GM18526 (cell line): ENCODE results near the gene DHX36.

ENCODE experiments used
- POLR2A ChIP-seq: IDR thresholded peaks from 3 replicates; pipeline ENCODE4 v1.6.1; 2011; ENCODE audit not compliant: insufficient read length; ENCODE audit errors: extremely low read depth

Gene DHX36

GRCh38 chr3:154314152-154314551, 10.1 kb downstream of the DHX36 start:
- TF ChIP-seq POLR2A = no peak

- TF ChIP-seq POLR2A = no peak
These were observed 13.4 kb downstream of the DHX36 start for GRCh38 chr3:154310840-154311239.

DNA sequence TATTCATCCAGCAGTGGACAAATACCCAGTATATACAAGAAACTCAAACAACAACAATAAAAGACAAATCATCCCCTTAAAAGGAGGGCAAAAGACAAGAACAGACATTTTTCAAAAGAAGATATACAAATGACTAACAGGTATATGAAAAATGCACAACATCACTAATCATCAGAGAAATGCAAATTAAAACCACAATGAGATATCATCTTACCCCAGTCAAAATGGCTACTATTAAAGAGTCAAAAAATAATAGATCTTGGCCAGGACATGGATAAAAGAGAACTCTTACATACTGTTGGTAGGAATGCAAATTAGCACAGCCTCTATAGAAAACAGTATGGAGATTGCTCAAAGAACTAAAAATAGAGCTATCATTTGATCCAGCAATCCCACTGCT, 16.9 kb downstream of the DHX36 start:
- TF ChIP-seq POLR2A = no peak

GRCh38 chr3:154304936-154305335, 19.4 kb downstream of the DHX36 start:
- TF ChIP-seq POLR2A = no peak

DNA sequence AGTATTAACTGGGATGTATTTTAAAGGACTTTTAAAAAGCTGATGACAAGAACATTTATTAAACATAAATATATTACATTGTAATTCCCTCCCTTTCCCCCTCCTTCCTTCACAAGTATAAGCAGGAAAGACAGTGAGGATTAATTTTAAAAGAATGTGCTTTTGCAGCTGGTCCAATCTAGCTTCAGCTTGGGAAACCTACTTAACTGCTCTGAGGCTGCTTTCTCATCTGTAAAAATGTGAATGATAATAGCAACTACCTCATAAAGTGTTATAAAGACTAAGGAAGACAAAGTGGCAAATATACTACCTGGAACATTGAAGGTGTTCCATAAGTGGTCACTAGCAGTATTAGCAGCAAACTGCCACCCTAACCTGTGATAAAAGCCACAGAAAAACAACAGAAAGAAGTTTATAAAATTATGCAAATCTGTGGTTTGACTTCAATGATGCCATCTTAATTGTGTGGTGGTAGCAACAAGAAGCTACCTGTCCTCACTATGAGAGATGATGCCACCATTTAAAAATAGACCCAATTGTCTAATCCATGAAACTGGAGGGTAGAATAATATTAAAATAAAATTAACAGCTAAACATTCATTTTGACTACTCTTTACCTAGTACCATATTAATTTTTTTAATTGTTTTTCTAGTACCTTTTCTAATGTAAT, 20.0 kb downstream of the DHX36 start:
- no peak for TF ChIP-seq POLR2A

DNA sequence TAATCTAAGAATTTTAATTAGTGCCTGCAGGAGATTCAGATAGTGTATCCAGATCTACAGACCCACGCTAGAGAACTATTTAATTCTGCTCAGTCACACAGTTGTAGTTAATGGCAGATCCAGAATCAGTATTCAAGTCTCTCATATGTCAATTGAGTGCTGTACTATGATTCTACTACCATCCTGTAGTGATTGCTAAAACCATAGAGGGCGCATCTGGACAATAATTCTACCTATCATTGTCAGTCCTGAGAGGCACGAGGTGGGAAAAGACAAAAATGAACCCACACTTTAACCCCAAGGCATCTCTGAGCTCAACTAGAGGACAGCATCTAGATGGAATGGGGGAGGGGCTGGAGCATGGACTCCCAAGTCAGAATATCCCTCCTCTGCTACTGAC, 22.7 kb downstream of the DHX36 start:
- TF ChIP-seq POLR2A = no peak

DNA sequence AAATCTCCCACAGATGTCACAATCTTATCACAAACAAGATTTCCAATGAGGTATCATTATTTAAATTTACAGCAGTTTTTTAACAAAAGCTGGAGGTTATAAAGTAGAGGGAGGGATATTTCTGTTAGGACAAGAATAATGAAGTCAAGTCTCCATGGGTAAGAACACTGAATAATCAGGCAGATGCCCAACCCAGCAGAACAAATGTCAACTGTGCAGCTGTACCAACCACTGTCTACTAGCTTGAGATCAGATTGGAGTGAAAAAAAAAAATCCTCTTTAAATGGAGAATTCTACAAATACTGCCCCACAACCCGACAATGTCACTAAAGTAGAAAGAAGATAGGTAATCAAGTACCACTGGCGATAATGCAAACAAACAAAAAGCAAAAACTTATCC, 30.3 kb downstream of the DHX36 start:
- no peak for TF ChIP-seq POLR2A

- no peak for TF ChIP-seq POLR2A
These were observed 34.1 kb downstream of the DHX36 start for GRCh38 chr3:154290187-154290586.

- no peak for TF ChIP-seq POLR2A
These were observed 39.1 kb downstream of the DHX36 start for GRCh38 chr3:154285221-154285620.

- no peak for TF ChIP-seq POLR2A
These were observed 44.1 kb downstream of the DHX36 start for GRCh38 chr3:154280161-154280560.

GRCh38 chr3:154275965-154276364, 48.3 kb downstream of the DHX36 start:
- no peak for TF ChIP-seq POLR2A

- TF ChIP-seq POLR2A = no peak
These were observed 49.0 kb downstream of the DHX36 start for GRCh38 chr3:154275292-154275691.

DNA sequence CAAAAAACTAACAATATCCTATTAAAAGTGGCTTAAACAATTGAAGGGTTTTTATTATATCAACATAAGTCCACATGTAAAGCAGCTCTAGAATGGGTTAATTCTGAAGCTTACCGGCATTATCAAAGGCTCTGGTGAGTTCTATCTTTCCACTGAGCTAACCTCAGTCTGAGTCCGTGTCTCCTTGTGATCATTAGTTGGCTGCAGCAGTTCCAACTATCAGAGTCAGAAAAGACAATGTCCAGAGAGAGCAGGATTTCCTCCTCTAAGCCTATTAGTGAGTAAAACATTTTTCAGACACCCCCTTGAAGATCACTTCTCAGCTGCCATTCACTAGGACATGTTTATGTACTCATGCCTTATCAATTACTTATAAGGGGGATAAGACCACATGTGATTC, 49.9 kb downstream of the DHX36 start:
- no peak for TF ChIP-seq POLR2A

DNA sequence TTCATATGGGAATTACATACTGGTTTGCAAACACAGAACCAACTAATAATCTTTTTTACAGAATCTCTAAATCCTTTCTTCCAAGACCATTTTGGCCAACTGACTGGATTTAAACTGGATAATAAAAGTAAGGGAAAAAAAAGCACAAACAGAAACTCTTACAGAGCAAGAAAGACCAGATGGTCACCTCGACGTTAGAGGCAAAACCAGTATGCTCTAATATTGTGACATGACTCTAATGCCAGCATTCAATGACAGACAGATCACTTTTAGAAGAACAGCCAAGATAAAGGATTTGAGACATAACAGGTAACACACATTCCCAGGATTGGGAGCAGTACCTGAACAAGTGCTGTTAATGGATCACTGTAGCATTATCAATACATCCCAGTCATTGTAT, 50.9 kb downstream of the DHX36 start:
- TF ChIP-seq POLR2A = no peak

GRCh38 chr3:154254527-154254926, 69.8 kb downstream of the DHX36 start:
- no peak for TF ChIP-seq POLR2A

DNA sequence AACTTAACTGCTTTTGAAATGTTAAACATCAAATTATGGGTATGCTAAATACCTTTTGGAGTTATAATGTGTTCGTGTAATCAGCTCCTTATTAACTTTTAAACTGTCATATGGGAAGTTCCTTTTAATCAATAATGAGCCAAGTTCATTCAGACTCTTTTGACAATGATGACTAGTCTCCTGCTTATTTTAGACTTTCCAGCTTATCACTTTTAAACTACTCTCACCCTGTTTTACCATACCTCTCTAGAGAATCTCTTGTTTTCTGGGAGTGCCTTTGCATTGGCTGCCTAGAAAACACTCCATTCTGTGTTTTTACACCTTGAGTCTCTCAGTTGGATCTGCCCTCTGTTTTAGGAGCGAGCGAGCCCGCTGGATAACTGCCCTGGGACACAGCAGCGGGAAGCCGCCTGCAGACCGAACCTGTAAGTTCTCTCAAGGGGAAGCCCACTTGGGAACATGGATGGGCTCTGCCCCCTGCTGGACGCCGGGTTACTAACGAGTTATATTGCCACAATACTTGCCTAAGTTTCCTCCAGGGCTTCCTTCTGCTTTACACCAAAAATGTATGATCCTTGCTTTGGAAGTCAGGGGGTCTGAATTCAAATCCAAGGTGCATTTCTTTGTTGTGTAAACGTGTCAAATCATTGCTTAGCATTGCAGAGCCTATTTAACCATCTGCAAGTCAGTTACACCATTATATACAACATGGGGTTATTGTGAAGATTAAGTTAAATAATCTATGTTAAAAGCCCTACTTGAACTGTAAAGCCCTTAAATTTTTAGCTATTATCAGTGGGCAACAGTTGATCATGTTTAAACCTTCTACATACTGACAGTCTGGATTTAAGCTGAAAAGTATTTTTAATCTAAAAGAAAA, 71.3 kb downstream of the DHX36 start:
- TF ChIP-seq POLR2A = no peak
